GM12878 (cell line): ENCODE results near the gene SLC6A7.

Experiments
- CTCF ChIP-seq, 3 experiments: IDR thresholded peaks in 2 of 3; conservative IDR thresholded peaks in 1 of 3; 2 replicates each; pipeline ENCODE4 v1.5.1; 2011; ENCODE audit warnings: low read depth in 3 of 3, low read length in 3 of 3, mild to moderate bottlenecking in 3 of 3, control low read depth in 2 of 3, moderate library complexity in 2 of 3, inconsistent platforms in 1 of 3, mixed read lengths in 1 of 3; ENCODE audit not compliant: control insufficient read depth in 2 of 3, insufficient read depth in 1 of 3; ENCODE audit errors: extremely low read depth in 1 of 3
- MAX ChIP-seq: IDR thresholded peaks from 2 replicates; pipeline ENCODE4 v1.6.1; 2012; ENCODE audit warnings: low read depth, low read length, improper control_type of control experiment
- NRF1 ChIP-seq: conservative IDR thresholded peaks from 2 replicates; pipeline ENCODE4 v1.6.1; 2011; ENCODE audit warnings: mild to moderate bottlenecking, low read depth, low read length, improper control_type of control experiment
- ZBTB33 ChIP-seq: fragments of 450-650 bp; IDR thresholded peaks from 2 replicates; pipeline ENCODE4 v1.6.1; 2017; ENCODE audit warnings: mild to moderate bottlenecking

GRCh38 chr5:150175076-150175475 lies 14.8 kb upstream of the SLC6A7 start:
- TF ChIP-seq MAX (no peak), ZBTB33 (no peak), CTCF (IDR thresholded peaks at IDR 0.05 in 2 of 3, conservative IDR thresholded peaks at IDR 0.05 in 1 of 3; ENCODE audit: control insufficient read depth in 2 of 3, extremely low read depth in 1 of 3, insufficient read depth in 1 of 3, low read depth in 3 of 3, low read length in 3 of 3) (no peak), NRF1 (no peak)
